AG09309 (cell line): Measurements from ENCODE around the gene LRP10.
A peak's percentile ranks its signal among the peaks of the same experiment; 100 is the strongest.

Experiments
- DNase-seq: peaks from one replicate; pipeline ENCODE4 v3.0.0-alpha.2; 2010; ENCODE audit warnings: low read depth
- H3K4me3 ChIP-seq: 2 replicates; pipeline ENCODE4 v1.5.1; 2011; ENCODE audit warnings: mild to moderate bottlenecking, low read depth, low read length, moderate library complexity; ENCODE audit not compliant: control insufficient read depth
- CTCF ChIP-seq: IDR thresholded peaks from 2 replicates; pipeline ENCODE4 v1.5.1; 2011; ENCODE audit warnings: mild to moderate bottlenecking, low read depth, low read length, inconsistent platforms; ENCODE audit not compliant: insufficient read depth, control insufficient read depth; ENCODE audit errors: missing control alignments

The LRP10 gene

GRCh38 chr14:22839159-22839779 is 32.3 kb upstream of the LRP10 start:
- no peak for DNase-seq
- no peak for TF ChIP-seq CTCF

GRCh38 chr14:22841311-22841710 is 30.2 kb upstream of the LRP10 start:
- TF ChIP-seq CTCF, result no peak
- DNase-seq, result no peak
- no peak overlapping the region for H3K4me3 ChIP-seq

More at GRCh38 chr14:22839159-22839779, 32.3 kb upstream of the LRP10 start:
- peak overlapping the region; percentile 86 for H3K4me3 ChIP-seq

GRCh38 chr14:22841769-22842168 is 29.8 kb upstream of the LRP10 start:
- no peak for TF ChIP-seq CTCF
- no peak overlapping the region for H3K4me3 ChIP-seq
- DNase-seq, result no peak

- H3K4me3 ChIP-seq, result no peak overlapping the region
- TF ChIP-seq CTCF, result no peak
- DNase-seq, result no peak
Measured at GRCh38 chr14:22842211-22843122, 29.1 kb upstream of the LRP10 start.

- no peak overlapping the region for H3K4me3 ChIP-seq
- DNase-seq, result no peak
- TF ChIP-seq CTCF, result no peak
Measured at GRCh38 chr14:22843123-22843925, 28.2 kb upstream of the LRP10 start.
